ENCODE measurements around the gene ALKBH7. TPM values are rescaled to one million over a fixed set of nuclear protein-coding genes. Genes with fewer than 3 reads are reported as not detected.

Gene ALKBH7
- total RNA-seq, 4 donors from 2014 or later = 34.1 to 74.4 (median 56.9) TPM

- no peak for DNase-seq (ENCODE audit: low spot score in 2 of 2)
- TF ChIP-seq POLR2AphosphoS5 (IDR thresholded peaks at IDR 0.05) (no peak), POLR2A (IDR thresholded peaks at IDR 0.05) (no peak), EP300 (IDR thresholded peaks at IDR 0.05) (no peak), CTCF (IDR thresholded peaks at IDR 0.05) (no peak)
- 79% methylated on average over 10 of the region's 10 CpGs for WGBS
Observed at GRCh38 chr19:6402058-6402457, 29.5 kb downstream of the ALKBH7 start.

GRCh38 chr19:6402837-6403608 is 30.4 kb downstream of the ALKBH7 start:
- DNase-seq (ENCODE audit: low spot score in 2 of 2) = no peak
- no peak overlapping the region for H3K27ac ChIP-seq
- 64% methylated on average over 22 of the region's 22 CpGs for WGBS

More at GRCh38 chr19:6402058-6402457, 29.5 kb downstream of the ALKBH7 start:
- no peaks in the 10 kb centered on the region for H3K27me3 ChIP-seq
- no peaks in the 10 kb centered on the region for H3K36me3 ChIP-seq
- no peak overlapping the region for H3K27ac ChIP-seq
- H3K4me1 ChIP-seq = no peaks in the 10 kb centered on the region
- H3K9me3 ChIP-seq = no peaks in the 10 kb centered on the region
- no peak overlapping the region for H3K4me3 ChIP-seq

GRCh38 chr19:6406401-6406800 is 33.8 kb downstream of the ALKBH7 start:
- Histone ChIP-seq H3K36me3 (no peaks in the 10 kb centered on the region), H3K27ac (no peak overlapping the region), H3K9me3 (no peaks in the 10 kb centered on the region), H3K4me3 (no peak overlapping the region), H3K4me1 (no peaks in the 10 kb centered on the region), H3K27me3 (no peaks in the 10 kb centered on the region)
- no peak for DNase-seq (ENCODE audit: low spot score in 2 of 2)
- TF ChIP-seq EP300 (IDR thresholded peaks at IDR 0.05) (no peak), POLR2AphosphoS5 (IDR thresholded peaks at IDR 0.05) (no peak), POLR2A (IDR thresholded peaks at IDR 0.05) (no peak), CTCF (IDR thresholded peaks at IDR 0.05) (no peak)
- WGBS = 85% methylated on average over 5 of the region's 5 CpGs

More at GRCh38 chr19:6402837-6403608, 30.4 kb downstream of the ALKBH7 start:
- Histone ChIP-seq H3K27me3 (no peaks in the 10 kb centered on the region), H3K36me3 (no peaks in the 10 kb centered on the region), H3K4me3 (no peak overlapping the region), H3K4me1 (no peaks in the 10 kb centered on the region), H3K9me3 (no peaks in the 10 kb centered on the region)
- TF ChIP-seq POLR2AphosphoS5 (IDR thresholded peaks at IDR 0.05) (no peak), EP300 (IDR thresholded peaks at IDR 0.05) (no peak), CTCF (IDR thresholded peaks at IDR 0.05) (no peak), POLR2A (IDR thresholded peaks at IDR 0.05) (no peak)

- TF ChIP-seq POLR2AphosphoS5 (IDR thresholded peaks at IDR 0.05) (no peak), POLR2A (IDR thresholded peaks at IDR 0.05) (no peak), CTCF (IDR thresholded peaks at IDR 0.05) (no peak)
- H3K27me3 ChIP-seq = no peaks in the 10 kb centered on the region
- H3K36me3 ChIP-seq = peaks cover 4% of the 10 kb centered on the region
- DNase-seq (ENCODE audit: low spot score in 2 of 2) = no peak
- peaks cover 5% of the 10 kb centered on the region for H3K4me1 ChIP-seq
- no peak overlapping the region for H3K27ac ChIP-seq
- 94% methylated on average over 6 of the region's 6 CpGs for WGBS
- no peaks in the 10 kb centered on the region for H3K9me3 ChIP-seq
- no peak overlapping the region for H3K4me3 ChIP-seq
Observed at GRCh38 chr19:6409346-6409745, 36.8 kb downstream of the ALKBH7 start.

GRCh38 chr19:6412061-6412446 is 39.5 kb downstream of the ALKBH7 start:
- TF ChIP-seq EP300 (IDR thresholded peaks at IDR 0.05) (no peak), POLR2A (IDR thresholded peaks at IDR 0.05) (no peak), CTCF (IDR thresholded peaks at IDR 0.05) (no peak), POLR2AphosphoS5 (IDR thresholded peaks at IDR 0.05) (no peak)
- no peaks in the 10 kb centered on the region for H3K27me3 ChIP-seq
- H3K4me1 ChIP-seq = peaks cover 5% of the 10 kb centered on the region
- 40% methylated on average over 3 of the region's 12 CpGs for WGBS
- DNase-seq (ENCODE audit: low spot score in 2 of 2) = no peak
- no peaks in the 10 kb centered on the region for H3K9me3 ChIP-seq
- H3K27ac ChIP-seq = no peak overlapping the region
- H3K36me3 ChIP-seq = peaks cover 32% of the 10 kb centered on the region
- H3K4me3 ChIP-seq = no peak overlapping the region

All from suprapubic skin (tissue), 4 donors.